Cardiac fibroblast (primary cell): ENCODE measurements around the gene DLGAP4.

ENCODE experiments used
- DNase-seq, 2 donors: peaks; one replicate each; pipeline versions ENCODE4 v3.0.0 to v3.0.0-alpha.2; 2010; ENCODE audit warnings: low read depth in 2 of 2
- H3K4me3 ChIP-seq, 2 donors: replicated peaks in 1 of 2; 1 replicate in 1 of 2; 2 replicates in 1 of 2; pipeline ENCODE4 v1.5.1; 2011; ENCODE audit warnings: low read depth in 2 of 2, low read length in 2 of 2, mild to moderate bottlenecking in 2 of 2, moderate library complexity in 1 of 2
- CTCF ChIP-seq: IDR thresholded peaks from one replicate; pipeline ENCODE4 v1.5.1; 2011; ENCODE audit warnings: low read depth, mild to moderate bottlenecking, low read length, inconsistent platforms

DLGAP4 gene

GRCh38 chr20:36449663-36450062 is 143.5 kb downstream of the DLGAP4 start:
- no peak for TF ChIP-seq CTCF

GRCh38 chr20:36454332-36454697 is 148.2 kb downstream of the DLGAP4 start:
- TF ChIP-seq CTCF: no peak
- H3K4me3 ChIP-seq: no peak overlapping the region
- DNase-seq: no peak

More at GRCh38 chr20:36449663-36450062, 143.5 kb downstream of the DLGAP4 start:
- H3K4me3 ChIP-seq: no peak overlapping the region
- no peak for DNase-seq

DNA sequence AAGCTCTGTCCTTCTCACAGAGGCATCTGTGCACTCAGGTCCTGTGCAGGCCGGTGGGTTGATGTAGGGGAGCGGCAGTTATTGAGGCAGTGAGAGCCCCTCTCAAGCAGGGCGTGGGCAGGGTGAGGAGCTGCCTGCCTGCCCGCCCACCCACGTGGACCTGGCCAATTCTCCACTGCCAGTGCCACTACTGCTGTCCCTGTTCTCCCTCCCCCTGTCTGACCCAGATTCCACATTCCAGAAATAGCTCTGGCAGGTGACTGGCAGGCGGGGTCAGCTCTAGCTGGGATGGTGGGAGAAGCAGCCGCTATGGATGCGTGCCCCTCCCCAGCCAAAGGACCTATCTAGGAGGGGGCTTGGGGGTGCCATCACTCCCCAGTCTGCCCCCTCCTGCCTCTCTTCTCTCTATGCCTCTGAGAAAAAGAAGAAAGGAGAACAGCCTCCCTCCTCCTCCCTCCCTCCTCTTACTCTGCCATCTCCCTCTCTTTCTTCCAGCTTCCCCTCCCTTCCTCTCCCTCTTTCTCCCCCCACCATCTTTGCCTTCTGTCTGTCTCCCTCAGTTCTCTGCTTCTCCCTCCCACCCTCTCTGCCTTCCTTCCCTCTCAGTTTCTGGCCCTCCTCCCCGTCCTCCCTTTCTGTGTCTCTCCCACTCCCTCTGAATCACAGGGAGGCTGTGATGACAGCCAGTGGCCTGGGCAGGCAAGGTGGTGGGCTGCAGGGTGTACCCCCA is 148.7 kb downstream of the DLGAP4 start:
- no peak overlapping the region for H3K4me3 ChIP-seq
- no peak for DNase-seq
- no peak for TF ChIP-seq CTCF

DNA sequence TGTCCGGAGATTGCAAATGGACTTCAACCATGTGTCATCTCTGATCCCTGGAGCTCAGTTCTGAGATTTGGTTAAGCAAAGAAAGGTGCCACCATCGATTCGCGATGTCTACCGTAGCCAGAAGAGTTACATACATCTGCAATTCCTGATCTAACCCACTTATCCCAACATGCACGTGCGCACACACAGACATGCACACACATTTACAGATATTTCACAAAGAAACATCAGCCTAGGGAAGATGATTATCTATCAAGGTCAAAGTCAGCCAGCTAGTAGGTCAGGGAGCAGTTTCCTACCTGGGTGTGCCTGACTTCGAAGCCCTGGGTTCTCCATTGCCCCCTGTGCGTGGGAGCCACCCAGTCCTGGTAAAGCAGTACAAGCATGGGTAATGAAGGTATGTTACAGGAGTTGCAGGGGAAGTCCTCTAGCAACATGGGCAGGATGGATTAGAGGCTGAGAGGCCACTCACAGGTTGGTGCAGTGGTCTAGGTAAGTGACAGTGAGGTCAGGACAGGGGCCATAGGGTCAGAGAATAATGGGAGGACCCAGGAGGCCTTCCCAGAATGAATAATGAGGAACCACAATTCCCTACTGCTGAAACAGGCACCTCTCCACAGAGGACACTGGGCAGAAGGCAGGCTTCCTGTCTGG is 150.0 kb downstream of the DLGAP4 start:
- no peak overlapping the region for H3K4me3 ChIP-seq
- no peak for DNase-seq
- TF ChIP-seq CTCF: no peak

DNA sequence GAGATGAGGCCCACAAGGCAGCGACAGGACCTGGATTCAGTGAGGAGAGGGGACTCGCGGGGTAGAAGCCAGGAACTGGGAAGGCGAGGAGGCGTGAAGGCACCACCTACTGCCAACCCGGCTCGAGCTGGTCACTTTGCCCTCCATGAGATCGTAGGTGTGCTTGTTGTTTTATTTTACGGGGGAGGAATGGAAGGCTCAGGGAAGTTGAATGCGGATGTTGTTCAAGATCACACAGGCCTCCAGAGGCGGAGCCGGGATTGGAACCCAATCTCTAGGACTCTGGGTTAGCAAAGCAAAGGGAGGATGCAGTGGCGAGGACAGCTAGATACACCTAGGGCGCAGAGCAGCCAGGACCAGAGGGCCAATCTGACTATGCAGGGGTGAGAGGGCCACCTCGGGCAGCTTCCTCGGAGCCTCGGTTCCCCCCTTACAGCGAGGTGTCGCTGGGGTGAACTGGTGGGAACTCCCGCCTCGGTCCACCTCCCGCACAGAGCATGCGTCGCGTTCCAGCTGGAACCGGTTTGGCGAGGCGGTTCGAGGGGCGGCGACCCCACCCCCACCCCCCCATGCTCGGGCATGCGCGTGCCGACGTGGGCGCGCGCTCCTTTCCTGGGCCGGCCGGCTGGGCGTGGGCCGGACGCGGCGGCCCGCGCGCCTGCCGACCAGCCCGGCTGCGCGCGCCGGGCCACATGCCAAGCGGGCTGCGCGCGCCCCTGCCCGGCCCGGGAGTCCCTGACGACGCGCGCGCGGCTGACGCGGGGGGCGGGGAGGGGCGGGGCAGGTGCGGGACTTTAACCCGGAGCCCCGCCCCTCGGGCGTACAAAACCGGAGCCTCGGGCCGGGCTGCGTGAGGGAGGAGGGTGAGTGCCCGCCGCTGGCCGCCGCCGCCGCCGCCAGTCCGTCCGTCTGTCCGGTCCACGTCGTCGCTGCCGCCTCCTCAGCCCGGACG is 154.8 kb downstream of the DLGAP4 start:
- peak overlapping the region; percentile 23 to 51 for H3K4me3 ChIP-seq
- TF ChIP-seq CTCF: no peak
- DNase-seq: peak; percentile 90 to 96

DNA sequence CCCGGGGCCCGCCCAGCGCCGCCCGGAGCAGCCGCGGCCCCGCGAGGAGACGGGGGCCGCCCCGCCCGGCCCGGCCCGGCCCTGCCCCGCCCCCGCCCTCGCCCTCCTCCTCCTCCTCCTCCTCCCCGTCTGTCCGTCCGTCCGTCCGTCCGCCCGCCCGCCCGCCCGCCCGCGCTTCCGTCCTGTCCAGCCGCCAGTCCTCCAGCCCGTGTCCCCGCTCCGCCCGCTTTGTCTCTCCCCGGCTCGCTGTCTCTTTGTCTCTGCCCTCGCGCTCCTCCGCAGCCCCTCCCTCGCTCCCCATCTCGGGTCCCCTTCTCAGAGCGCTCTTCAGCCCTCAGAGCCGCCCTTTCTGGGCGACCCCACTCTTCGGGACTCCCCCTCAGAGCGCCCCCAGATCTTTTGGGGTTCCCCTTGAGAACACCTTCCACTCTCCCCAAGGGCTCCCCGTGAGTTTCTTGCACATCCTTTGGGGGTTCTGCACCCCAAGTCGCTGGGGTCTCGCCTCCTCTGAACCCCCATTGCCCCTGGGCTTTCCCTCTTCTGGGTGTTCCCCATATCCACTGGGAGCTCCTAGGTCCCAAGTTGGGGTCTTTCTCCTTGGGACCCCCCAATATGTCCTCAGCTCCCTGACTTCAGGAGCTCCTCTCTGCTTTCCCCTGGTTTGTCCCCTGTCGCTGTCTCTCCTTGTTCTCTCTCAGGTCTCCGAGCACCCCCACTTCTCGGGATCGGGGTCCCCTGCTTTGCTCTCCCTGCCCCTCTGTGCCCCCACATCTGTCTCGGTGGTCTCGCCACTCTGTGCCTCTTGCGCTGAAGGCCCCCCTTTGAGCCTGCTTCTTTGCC is 155.7 kb downstream of the DLGAP4 start:
- DNase-seq: peak; percentile 53 to 71
- H3K4me3 ChIP-seq: peak overlapping the region; percentile 84 to 87
- no peak for TF ChIP-seq CTCF
